ENCODE data around the gene TEX2.

The TEX2 gene

GRCh38 chr17:64115043-64115698 lies 147.9 kb downstream of the TEX2 start:
- Histone ChIP-seq H3K79me2 (ENCODE audit: low read length) (peaks cover 90% of the 10 kb centered on the region), H3K27me3 (ENCODE audit: low read depth, low read length) (no peaks in the 10 kb centered on the region), H3K4me1 (ENCODE audit: low read length) (peaks cover 21% of the 10 kb centered on the region), H3K9ac (ENCODE audit: low read length) (no peak overlapping the region), H3K9me3 (ENCODE audit: insufficient read depth, low read length) (no peaks in the 10 kb centered on the region), H4K20me1 (ENCODE audit: insufficient read depth, low read length) (peaks cover 59% of the 10 kb centered on the region), H3K36me3 (replicated peaks; ENCODE audit: low read depth, low read length) (peaks cover 35% of the 10 kb centered on the region), H2AFZ (ENCODE audit: low read depth, low read length) (no peak overlapping the region), H3K4me2 (ENCODE audit: low read length) (no peak overlapping the region), H3K27ac (ENCODE audit: low read length) (no peak overlapping the region), H3K4me3 (ENCODE audit: low read length) (no peak overlapping the region)
- TF ChIP-seq CTCF (IDR thresholded peaks at IDR 0.05; ENCODE audit: low read depth, low read length) = no peak
- TF ChIP-seq EZH2phosphoT487 (IDR thresholded peaks at IDR 0.05; ENCODE audit: low read depth) = no peak

- Histone ChIP-seq H3K4me2 (ENCODE audit: low read length) (no peak overlapping the region), H3K4me3 (ENCODE audit: low read length) (no peak overlapping the region), H2AFZ (ENCODE audit: low read depth, low read length) (no peak overlapping the region), H3K9ac (ENCODE audit: low read length) (no peak overlapping the region), H3K79me2 (ENCODE audit: low read length) (peaks cover 88% of the 10 kb centered on the region), H3K27ac (ENCODE audit: low read length) (no peak overlapping the region), H3K27me3 (ENCODE audit: low read depth, low read length) (no peaks in the 10 kb centered on the region), H3K4me1 (ENCODE audit: low read length) (peaks cover 17% of the 10 kb centered on the region), H3K9me3 (ENCODE audit: insufficient read depth, low read length) (no peaks in the 10 kb centered on the region), H3K36me3 (replicated peaks; ENCODE audit: low read depth, low read length) (peaks cover 35% of the 10 kb centered on the region), H4K20me1 (ENCODE audit: insufficient read depth, low read length) (peaks cover 61% of the 10 kb centered on the region)
- TF ChIP-seq CTCF (IDR thresholded peaks at IDR 0.05; ENCODE audit: low read depth, low read length) = no peak
- TF ChIP-seq EZH2phosphoT487 (IDR thresholded peaks at IDR 0.05; ENCODE audit: low read depth) = no peak
Observed at GRCh38 chr17:64113006-64113405, 150.1 kb downstream of the TEX2 start.

DNA sequence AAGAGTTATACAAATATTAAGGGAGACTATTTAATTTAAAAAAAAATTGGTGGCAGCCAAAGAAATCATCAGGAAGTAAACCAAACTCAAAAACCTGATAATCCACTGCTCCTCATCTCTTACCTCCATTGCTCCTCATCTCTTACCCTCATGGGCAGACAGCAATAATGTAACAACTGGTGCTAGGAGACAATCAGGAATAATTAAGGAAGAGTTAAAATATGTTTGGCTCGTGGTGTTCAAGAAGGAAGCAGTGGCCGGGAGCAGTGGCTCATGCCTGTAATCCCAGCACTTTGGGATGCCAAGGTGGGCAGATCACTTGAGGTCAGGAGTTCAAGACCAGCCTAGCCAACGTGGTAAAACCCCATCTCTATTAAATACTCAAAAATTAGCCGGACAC lies 151.2 kb downstream of the TEX2 start:
- no peaks in the 10 kb centered on the region for H3K27me3 ChIP-seq (ENCODE audit: low read depth, low read length)
- H3K9ac ChIP-seq (ENCODE audit: low read length) = no peak overlapping the region
- peaks cover 32% of the 10 kb centered on the region for H3K36me3 ChIP-seq (replicated peaks; ENCODE audit: low read depth, low read length)
- H3K79me2 ChIP-seq (ENCODE audit: low read length) = peaks cover 89% of the 10 kb centered on the region
- no peak overlapping the region for H3K4me3 ChIP-seq (ENCODE audit: low read length)
- no peak overlapping the region for H3K27ac ChIP-seq (ENCODE audit: low read length)
- no peak overlapping the region for H2AFZ ChIP-seq (ENCODE audit: low read depth, low read length)
- H3K4me1 ChIP-seq (ENCODE audit: low read length) = peaks cover 26% of the 10 kb centered on the region
- peaks cover 61% of the 10 kb centered on the region for H4K20me1 ChIP-seq (ENCODE audit: insufficient read depth, low read length)
- no peaks in the 10 kb centered on the region for H3K9me3 ChIP-seq (ENCODE audit: insufficient read depth, low read length)
- TF ChIP-seq CTCF (IDR thresholded peaks at IDR 0.05; ENCODE audit: low read depth, low read length) (no peak), EZH2phosphoT487 (IDR thresholded peaks at IDR 0.05; ENCODE audit: low read depth) (no peak)
- H3K4me2 ChIP-seq (ENCODE audit: low read length) = no peak overlapping the region

- H3K4me3 ChIP-seq (ENCODE audit: low read length) = no peak overlapping the region
- no peak overlapping the region for H3K27ac ChIP-seq (ENCODE audit: low read length)
- H3K9me3 ChIP-seq (ENCODE audit: insufficient read depth, low read length) = no peaks in the 10 kb centered on the region
- no peaks in the 10 kb centered on the region for H3K27me3 ChIP-seq (ENCODE audit: low read depth, low read length)
- H2AFZ ChIP-seq (ENCODE audit: low read depth, low read length) = no peak overlapping the region
- H3K79me2 ChIP-seq (ENCODE audit: low read length) = peaks cover 91% of the 10 kb centered on the region
- no peak overlapping the region for H3K4me2 ChIP-seq (ENCODE audit: low read length)
- peaks cover 63% of the 10 kb centered on the region for H4K20me1 ChIP-seq (ENCODE audit: insufficient read depth, low read length)
- no peak overlapping the region for H3K9ac ChIP-seq (ENCODE audit: low read length)
- H3K36me3 ChIP-seq (replicated peaks; ENCODE audit: low read depth, low read length) = peaks cover 30% of the 10 kb centered on the region
- H3K4me1 ChIP-seq (ENCODE audit: low read length) = peaks cover 29% of the 10 kb centered on the region
- TF ChIP-seq EZH2phosphoT487 (IDR thresholded peaks at IDR 0.05; ENCODE audit: low read depth) (no peak), CTCF (IDR thresholded peaks at IDR 0.05; ENCODE audit: low read depth, low read length) (no peak)
Observed at GRCh38 chr17:64110379-64111152, 152.5 kb downstream of the TEX2 start.

Measured in OCI-LY3 (cell line).